Activated naive CD4-positive, alpha-beta T cell treated with anti-CD3 and anti-CD28 coated beads, Interleukin-2, amount 50 U/mL, for 16 hours (primary cell): Measurements from ENCODE around the gene CCDC82.

Experiments
- DNase-seq: peaks from one replicate; pipeline ENCODE4 v3.0.0-alpha.2; 2020

The CCDC82 gene

GRCh38 chr11:96326959-96327358 lies 62.8 kb downstream of the CCDC82 start:
- no peak for DNase-seq

GRCh38 chr11:96324912-96325311 lies 64.8 kb downstream of the CCDC82 start:
- no peak for DNase-seq

- DNase-seq = no peak
These were observed 66.1 kb downstream of the CCDC82 start for GRCh38 chr11:96323642-96323985.

- no peak for DNase-seq
These were observed 66.7 kb downstream of the CCDC82 start for GRCh38 chr11:96322775-96323641.

GRCh38 chr11:96321091-96321490 lies 68.6 kb downstream of the CCDC82 start:
- no peak for DNase-seq

- DNase-seq = no peak
These were observed 69.6 kb downstream of the CCDC82 start for GRCh38 chr11:96319898-96320656.

GRCh38 chr11:96318850-96319249 lies 70.9 kb downstream of the CCDC82 start:
- DNase-seq = no peak

- no peak for DNase-seq
These were observed 71.3 kb downstream of the CCDC82 start for GRCh38 chr11:96318399-96318798.

GRCh38 chr11:96317985-96318384 lies 71.7 kb downstream of the CCDC82 start:
- DNase-seq = no peak

- no peak for DNase-seq
These were observed 72.1 kb downstream of the CCDC82 start for GRCh38 chr11:96317571-96317970.

- DNase-seq = no peak
These were observed 72.8 kb downstream of the CCDC82 start for GRCh38 chr11:96316869-96317268.

GRCh38 chr11:96315476-96315875 lies 74.2 kb downstream of the CCDC82 start:
- no peak for DNase-seq

GRCh38 chr11:96314326-96315020 lies 75.2 kb downstream of the CCDC82 start:
- DNase-seq = no peak

- DNase-seq = no peak
These were observed 76.5 kb downstream of the CCDC82 start for GRCh38 chr11:96313163-96313562.

GRCh38 chr11:96311120-96311568 lies 78.6 kb downstream of the CCDC82 start:
- DNase-seq = no peak

GRCh38 chr11:96310236-96310635 lies 79.5 kb downstream of the CCDC82 start:
- no peak for DNase-seq

- no peak for DNase-seq
These were observed 80.1 kb downstream of the CCDC82 start for GRCh38 chr11:96309643-96310017.

GRCh38 chr11:96309016-96309642 lies 80.6 kb downstream of the CCDC82 start:
- no peak for DNase-seq

GRCh38 chr11:96307776-96308140 lies 82.0 kb downstream of the CCDC82 start:
- no peak for DNase-seq

- no peak for DNase-seq
These were observed 82.6 kb downstream of the CCDC82 start for GRCh38 chr11:96306933-96307775.

GRCh38 chr11:96306600-96306932 lies 83.1 kb downstream of the CCDC82 start:
- DNase-seq = no peak

- DNase-seq = no peak
These were observed 83.6 kb downstream of the CCDC82 start for GRCh38 chr11:96306071-96306470.
